COLO829 (cell line): ENCODE measurements around the gene TMEM231.
A peak's percentile ranks its signal among the peaks of the same experiment; 100 is the strongest.
"Not testable (repeated sequence)": the region's sequence is repeated elsewhere in the genome, so short reads cannot be mapped to it uniquely, and the experiment has no call there.

ENCODE experiments used
- DNase-seq: peaks from one replicate; pipeline ENCODE4 v3.0.0; 2012; ENCODE audit warnings: low spot score

The TMEM231 gene

DNA sequence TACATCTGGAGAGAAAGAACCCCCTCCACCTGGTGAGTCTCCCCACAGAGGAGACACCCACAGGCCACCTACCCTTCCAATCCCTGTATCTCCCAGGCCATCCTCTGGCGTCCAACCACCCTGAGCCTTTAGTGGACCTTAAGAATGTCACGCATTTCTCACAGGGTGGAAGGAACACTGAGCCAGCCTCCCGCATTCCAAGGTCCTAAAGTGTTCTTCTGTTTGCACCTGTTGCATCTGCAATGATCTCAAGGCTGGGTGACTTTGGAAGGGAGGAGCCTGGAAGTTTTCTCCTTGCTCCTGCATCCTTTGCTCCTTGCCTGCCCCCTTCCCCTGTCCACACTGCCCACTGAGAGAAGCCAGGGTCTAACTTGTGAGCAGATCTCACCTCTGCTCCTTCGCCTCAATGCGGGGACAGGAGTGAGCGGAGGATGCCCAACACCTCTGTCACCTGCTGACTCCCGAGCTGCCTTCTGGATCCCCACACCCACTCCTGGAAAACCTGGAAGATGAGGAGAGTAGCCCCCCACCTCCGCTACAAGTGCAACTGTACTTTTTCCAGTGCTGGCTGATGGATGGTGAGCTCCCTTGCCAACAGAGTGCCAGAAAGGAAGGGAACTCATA, 23.8 kb downstream of the TMEM231 start:
- no peak for DNase-seq

DNA sequence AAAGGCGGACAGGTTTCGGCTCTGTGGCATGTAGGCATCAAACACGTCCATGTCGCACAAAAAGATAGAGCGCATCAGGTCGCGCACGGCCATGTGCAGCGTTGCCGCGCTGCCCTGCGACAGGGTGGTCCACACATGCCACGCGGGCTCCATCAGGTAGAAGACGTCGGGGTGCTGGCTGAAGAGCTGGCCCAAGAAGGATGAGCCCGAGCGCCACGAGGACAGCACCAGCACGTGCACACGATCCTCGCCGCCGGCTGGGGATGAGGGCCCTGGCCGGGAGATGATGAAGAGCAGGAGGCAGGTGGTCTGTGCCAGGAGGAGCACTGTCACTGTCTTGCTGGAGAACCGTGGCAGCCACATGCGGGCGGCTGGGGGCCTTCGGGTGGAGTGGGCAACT, 26.1 kb downstream of the TMEM231 start:
- DNase-seq = no peak

DNA sequence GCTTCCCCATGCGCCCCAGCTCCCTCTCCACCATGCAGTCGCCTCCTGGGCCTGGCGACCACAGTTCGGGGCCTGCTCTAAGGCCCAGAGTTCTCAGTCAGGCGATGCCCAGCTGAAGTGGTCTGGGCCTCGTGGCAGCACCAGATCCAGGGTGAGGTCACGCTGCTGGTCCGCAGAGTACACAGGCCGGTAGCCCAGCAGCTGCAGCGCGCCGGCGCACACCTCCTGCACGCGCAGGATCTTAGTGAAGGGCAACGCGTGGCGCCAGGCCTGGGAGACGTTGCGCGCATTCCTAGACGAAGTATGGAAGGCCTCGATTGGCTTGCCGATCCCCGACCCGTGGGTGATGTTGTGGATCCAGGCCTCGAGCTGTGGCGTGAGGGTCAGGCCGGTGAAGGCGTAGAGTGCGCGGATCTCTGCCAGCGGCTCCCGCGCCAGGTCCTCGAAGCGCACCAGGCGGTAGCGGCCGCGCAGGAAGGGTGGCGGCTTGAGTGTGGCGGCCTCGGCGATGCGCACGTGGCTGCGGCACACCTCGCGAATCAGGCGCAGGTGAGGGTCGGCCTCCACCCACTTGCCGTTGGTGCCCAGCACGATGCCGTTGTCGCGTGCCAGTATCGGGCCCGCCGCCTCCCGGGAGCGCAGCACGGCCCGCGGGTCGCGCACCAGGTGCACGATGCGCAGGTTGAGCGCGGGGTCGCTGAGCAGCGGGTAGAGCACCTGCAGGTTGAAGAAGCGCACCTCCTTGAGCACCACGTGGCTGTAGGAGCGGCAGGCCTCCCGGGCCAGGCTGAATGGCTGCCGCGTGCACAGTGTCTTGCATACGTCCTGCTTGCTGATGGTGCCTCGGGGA, 26.8 kb downstream of the TMEM231 start:
- no peak for DNase-seq

DNA sequence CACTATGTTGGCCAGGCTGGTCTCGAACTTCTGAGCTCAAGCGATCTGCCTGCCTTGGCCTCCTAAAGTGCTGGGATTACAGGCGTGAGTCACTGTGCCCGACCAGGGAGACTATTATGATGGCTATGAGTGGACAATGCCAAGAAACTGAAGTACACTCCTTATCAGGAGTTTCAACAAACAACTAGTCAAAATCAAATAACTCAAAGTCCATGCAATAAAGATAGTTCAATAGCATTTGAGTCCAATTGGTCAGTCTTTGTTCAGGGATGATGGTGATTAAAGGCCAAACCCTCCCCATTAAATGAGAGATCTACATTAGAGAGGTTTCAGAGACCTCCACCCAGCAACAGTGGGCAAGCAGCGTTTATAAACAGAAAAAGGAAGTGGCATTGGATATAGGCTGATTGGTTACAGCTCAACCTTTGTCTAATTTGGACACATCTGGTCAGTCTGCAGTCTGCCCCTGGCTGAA, 28.2 kb downstream of the TMEM231 start:
- no peak for DNase-seq

DNA sequence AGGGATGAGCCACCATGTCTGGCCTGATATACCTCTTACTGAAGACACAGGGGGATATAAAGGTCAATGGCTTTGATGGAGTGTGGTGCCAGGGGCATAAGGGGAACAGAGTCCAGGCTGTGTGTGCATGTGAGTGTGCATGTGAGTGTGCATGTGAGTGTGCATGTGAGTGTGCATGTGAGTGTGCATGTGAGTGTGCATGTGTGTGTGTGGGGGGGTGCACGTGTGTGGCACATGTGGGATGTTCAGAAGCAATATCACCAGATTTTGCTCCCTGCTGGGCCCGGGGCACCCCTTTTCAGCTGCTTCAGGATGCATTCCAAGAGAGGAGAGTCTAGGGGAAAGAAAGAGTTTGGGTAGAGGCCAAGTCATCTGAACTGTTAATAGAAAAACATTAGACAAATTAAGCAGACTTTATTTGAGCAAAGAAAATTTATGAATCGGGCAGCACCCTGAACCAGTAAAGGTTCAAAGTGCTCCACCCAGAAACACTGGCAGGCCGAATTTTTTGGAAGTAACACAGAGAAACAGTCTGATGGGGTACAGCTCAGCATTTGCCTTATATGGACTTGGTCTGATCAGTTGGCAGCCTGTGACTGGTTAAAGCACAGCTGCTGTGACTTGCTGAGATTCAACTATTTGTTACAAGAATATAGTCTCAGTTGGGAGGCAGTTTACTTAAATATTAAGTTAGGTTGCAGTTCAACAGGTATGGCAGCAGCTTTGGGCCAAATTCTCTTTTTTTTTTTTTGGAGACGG, 29.8 kb downstream of the TMEM231 start:
- DNase-seq = no peak

DNA sequence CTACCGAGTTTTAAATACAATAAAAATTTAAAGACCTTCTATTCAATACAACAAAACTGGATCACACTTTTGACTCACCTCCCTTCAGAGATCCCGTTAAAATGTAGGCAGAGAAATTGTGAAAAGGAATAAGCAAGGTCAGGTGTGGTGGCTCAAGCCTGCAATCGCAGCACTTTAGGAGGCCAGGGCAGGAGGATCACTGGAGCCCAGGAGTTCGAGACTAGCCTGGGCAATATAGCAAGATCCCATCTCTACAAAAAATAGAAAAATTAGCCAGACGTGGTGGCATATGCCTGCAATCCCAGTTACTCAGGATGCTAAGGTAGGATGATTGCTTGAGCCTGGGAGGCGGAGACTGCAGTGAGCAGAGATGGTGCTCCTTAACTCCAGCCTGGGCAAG, 36.9 kb downstream of the TMEM231 start:
- DNase-seq = no peak

DNA sequence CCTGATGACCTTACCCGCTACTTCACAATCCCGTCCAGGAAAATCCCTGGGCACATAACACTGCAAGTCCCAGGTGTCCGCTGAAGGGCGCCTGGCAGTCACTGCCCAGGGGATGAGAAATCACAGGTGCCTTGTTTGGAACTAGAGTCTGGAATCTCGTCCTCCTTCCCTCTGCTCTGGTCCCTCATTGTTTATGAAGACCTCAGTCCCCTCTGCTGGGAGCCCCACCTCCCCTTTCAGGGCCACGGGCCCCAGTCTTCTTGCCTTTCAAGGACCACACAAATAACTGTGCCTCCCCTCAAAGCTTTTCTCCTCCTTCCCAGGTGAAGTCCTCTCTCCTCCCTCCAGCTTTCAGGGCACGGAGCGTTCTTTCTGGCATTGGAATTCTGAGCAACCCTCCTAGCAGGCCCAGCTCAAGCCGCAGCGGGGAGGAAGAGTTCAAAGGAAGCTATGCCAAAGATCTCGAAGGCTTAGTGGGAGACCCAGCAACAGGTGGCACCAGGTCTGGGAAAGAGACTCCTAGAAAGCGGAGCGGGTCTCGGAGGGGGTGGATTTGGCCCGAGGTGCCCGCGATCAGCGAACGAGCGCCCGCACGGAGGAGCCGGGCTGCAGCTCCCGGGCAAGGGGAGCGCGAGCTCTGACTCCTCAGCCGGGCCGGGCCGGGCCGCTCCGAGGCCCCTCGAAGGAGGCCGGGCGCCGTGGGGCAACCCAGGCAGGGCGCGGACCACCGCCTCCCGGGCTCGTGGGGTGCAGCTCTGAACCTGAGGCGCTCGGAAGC, 39.7 kb downstream of the TMEM231 start:
- not testable (repeated sequence) for DNase-seq

DNA sequence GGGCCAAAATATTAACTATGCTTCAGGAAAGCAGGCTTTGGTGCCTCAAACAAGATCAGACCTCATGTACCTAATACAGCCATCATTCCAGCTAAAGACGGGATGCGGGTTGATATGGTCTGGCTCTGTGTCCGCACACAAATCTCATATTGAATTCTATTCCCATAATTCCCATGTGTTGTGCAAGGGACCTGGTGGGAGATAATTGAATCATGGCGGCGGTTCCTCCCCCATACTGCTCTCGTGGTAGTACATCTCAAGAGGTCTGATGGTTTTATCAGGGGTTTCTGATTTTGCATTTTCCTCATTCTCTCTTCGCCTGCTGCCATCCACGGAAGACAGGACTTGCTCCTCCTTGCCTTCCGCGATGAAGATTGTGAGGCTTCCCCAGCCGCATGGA, 41.8 kb downstream of the TMEM231 start:
- no peak for DNase-seq

DNA sequence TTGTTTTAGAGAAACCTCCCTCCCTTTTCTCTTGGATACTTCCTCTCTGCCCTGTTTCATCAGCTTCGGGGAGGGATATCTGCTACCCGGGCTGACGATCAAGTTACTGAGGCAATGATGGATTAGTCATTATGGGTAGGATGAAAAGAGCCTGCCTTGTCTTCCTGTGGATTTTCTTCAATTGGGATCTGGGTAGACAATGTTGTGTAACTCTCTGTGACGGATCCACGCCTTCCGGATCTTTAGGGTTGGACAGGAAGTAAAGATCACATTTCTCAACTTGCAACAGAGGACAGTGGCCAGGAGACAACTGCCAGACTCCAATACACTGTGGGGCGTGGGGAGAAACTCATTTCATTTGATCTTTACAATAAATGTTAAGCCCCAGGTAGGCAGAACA, 49.5 kb downstream of the TMEM231 start:
- DNase-seq = peak; percentile 86

DNA sequence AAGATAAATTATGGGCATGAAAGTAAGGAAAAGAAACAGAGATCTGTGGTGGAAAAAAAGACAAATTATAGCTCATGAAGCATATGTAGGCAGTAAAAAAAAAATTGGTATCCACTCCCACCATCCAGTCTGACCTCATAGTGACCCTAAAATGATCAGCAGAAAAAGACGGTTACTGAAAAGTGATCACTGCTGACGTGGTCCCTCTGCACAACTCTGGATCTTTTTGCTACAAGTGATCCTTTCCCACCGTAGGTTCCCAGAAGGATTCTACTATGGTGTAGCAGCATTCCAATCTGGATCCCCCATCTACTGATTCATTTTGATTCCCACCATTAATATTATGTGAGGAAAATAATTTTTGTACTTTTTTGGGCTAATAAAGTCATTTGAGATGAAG, 49.9 kb downstream of the TMEM231 start:
- DNase-seq = no peak

DNA sequence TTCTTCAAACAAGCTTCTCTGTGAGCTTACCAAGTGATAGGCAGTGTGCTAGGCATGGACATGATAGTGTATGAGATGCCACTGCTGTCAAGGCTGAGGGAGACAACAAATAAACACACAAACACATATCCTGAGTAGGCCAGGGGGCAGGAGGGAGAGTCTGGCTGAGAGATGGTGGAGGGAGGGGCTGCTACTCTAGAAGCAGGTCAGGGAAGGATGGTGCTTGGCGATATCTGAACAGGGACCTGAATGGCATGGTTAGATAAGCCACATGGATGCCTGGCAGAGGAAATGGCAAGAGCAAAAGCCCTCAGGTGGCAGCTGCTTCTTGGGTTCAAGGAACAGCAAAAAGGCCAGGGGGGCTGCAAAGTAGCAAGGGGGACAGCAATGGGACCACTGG, 52.3 kb downstream of the TMEM231 start:
- no peak for DNase-seq

DNA sequence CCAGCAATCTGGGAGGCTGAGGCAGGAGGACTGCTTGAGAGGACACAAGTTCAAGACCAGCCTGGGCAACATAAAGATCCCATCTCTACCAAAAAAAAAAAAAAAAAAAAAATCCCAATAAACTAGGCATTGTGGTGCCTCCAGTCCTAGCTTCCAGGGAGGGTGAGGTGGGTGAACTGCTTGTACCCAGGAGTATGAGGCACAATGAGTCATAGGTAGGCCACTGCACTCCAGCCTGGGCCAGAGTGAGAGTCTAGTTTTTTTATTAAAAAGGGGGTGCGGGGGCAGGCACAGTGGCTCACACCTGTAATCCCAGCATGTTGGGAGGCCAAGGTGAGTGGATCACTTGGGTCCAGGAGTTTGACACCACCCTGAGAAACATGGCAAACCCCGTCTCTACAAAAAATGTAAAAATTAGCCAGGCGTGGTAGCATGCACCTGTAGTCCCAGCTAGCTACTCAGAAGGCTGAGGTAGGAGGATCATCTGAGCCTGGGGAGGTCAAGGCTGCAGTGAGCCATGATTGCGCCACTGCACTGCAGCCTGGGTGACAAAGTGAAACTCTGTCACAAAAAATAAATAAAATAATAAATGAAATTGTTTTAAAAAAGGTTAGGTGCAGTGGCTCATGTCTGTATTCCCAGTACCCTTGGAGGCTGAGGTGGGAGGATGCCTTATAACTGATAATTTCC, 53.0 kb downstream of the TMEM231 start:
- DNase-seq = no peak

DNA sequence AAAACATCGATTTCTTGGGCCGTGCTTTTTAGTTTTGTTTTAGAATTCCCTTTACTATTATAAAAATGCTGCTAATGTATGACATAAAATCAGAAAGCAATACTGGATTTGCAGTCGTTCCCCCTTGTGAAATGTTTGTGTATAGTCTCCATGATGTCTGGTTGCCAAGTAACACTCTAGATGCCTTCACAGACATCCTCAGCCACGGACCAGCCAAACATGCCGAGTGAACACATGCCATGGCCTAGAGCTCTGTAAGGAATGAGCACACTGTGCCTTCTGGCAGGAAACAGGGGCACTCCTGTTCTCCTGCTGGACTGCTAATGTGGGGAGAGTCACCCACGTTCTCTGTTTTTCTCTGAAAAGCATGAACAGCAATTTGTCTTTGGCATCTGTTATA, 54.2 kb downstream of the TMEM231 start:
- not testable (repeated sequence) for DNase-seq

DNA sequence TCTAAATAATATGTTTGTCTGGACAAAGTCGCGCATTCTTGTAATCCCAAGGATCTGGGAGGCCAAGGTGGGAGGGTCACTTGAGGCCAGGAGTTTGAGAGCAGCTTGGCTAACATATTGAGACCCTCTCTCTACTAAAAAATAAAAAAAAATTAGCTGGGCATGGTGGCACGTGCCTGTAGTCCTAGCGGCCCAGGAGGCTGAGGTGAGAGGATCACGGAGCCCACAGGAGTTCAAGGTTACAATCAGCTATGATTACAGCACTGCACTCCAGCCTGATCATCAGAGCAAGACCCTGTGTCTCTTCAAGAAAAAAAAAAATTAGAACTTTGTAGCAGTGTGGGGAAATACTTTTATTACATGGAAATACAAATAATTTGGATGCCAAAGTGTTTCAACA, 54.7 kb downstream of the TMEM231 start:
- DNase-seq = no peak

DNA sequence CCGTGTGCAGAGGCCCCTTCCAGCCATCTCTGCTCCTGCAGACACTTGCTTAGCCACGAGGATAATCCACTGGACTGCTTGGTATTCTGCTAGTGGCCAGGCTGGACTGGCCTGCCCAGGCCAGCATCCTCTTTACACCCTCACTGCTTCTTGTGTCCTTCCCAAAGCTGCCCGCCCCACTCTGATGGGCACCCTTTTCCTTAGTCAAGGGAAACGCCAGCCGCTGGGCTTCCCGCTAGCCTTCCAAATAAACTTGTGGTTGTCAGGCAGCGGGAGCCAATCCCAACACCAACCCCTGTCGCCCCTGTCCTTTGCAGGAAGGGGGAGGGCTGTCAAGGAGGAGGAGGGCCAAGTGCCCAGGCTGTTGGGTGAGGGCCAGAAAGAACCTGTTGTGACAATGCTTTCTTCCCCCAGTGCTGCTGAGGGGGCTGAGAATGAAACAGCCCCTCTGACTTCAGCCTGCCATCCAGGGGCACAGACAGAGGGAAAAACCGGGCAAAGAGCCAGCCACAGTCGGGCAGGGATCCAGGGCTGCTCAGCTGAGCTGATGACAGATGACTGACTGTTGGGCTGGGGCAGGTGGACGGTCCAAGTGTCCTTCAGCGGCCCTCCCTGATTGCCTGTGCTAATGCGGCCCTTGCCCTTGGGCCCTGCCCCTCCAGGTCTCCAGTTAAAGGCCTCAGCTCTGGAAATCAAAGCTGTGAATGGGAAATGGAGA, 57.3 kb downstream of the TMEM231 start:
- DNase-seq = not testable (repeated sequence)

DNA sequence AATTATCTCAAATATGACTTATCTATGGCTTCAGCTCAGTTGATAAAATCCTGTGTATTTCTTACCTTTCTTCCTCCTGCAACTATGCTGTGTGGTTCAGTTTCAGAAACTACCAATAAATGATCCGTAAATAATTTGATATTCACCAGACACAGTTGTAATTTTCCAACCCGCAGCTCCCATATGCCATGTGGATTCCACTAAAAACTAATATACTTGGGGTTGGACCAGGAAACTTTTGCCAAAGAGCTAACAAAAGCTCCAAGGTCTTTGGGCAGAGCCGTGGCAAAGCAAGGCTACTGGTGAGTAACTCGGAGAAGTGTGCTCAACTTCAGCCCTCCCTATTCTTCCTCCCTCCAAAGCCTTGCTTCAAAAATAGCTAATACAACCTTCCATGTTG, 58.5 kb downstream of the TMEM231 start:
- DNase-seq = no peak

DNA sequence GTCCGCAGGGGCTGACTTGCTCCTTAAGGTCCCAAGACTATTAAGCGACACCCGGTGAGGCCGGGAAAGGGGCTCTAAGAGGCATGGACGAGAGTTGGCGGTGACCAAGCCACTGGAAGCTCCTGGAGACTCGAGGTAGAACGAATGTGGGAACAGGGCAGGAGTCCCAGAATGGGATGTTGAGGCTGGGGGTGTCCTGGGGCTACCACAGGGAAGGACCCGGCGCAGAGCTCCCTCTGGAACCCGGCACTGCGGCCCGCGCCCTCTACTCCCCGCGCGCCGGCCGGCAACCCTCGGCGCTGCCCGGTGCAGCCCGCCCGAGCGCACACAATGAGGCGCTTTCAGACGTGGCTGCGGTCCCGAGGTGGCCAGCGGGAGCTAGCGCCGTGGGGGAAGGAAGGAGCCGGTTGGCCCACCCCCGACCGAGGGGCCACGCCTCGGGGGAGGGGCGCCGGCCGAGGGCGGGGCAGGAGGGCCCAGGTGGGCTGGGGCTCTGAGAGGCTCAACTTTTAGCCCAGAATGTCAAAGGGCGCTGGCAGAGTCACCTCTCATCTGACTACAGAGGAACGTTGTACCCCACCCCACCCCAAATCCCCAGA, 60.9 kb downstream of the TMEM231 start, which contains the start of gene CHST6:
Gene CHST6, minus strand, starts transcription at position 366 of the 599 bp plus-strand sequence. CDS start 15,613 bp downstream, outside the sequence.
- DNase-seq = peak; percentile 43

DNA sequence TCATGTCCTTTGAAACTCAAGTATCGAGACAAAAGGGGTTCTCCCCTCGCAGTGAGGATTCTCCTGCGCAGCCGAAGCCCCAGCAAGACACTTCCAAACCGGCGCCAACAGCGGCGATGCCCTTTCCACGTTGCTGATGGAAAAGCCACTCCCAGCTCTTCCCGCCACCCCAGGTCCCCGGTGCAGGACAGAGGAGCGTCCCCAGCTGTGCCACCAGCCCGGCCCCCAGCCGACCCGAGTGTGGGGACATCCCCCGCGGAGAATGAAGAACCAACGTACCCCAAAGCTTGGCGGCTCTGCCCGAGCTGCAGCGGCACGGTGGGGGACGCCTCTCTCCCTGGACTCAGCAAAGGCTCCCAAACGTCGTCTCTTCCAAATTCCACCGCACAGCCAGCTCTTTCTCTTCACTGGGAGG, 61.4 kb downstream of the TMEM231 start:
- DNase-seq = no peak

DNA sequence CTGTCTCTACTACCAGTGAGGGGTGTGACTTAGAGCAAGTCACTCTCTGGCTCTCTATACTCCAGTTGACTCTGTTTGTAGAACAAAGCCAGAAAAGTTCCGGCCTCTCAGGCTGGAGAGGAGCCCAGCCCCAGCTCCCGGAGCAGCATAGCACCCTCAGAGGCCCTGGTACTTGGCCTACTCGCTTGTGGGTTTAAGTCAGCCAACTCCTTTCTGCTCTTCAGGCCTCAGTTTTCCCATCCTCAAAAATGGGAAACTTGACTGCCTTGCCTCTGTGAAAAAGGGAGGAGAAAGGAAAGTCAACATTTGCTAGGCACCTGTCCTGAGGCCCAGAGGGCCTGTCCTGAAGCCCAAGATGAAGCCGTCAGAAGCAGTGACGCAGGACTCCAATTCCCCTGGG, 61.9 kb downstream of the TMEM231 start:
- DNase-seq = no peak

DNA sequence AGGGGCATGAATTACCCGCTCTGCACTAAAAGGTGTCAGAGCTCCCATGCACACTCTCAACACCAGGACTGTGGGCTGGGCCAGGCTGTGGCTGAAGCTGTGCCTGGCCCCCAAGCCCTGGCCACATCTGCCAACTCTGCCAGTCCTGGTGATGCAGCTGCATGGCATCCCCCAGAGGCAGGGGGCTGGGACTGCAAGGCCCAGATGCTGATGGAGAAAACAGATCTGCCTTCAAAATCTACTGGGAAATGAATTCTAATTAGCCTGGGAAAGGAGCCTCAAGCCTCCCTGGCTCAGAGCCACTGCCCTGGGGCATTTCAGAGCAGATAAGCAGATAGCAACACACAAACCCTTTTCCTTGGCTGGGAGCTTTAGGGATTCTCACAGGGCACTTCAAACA, 64.2 kb downstream of the TMEM231 start:
- DNase-seq = no peak
